ENCODE data around the gene CCL26.

Gene CCL26
- long read RNA-seq, donor 1 = 0 reads
- long read RNA-seq, donor 2 = 0 reads
- long read RNA-seq, donor 3 = 0 reads
- long read RNA-seq, donor 4 = 0 reads
- long read RNA-seq, donor 5 = 0 reads
- long read RNA-seq, donor 6 = 0 reads
- long read RNA-seq, donor 7 = 0 reads
- long read RNA-seq, donor 8 = 0 reads

DNA sequence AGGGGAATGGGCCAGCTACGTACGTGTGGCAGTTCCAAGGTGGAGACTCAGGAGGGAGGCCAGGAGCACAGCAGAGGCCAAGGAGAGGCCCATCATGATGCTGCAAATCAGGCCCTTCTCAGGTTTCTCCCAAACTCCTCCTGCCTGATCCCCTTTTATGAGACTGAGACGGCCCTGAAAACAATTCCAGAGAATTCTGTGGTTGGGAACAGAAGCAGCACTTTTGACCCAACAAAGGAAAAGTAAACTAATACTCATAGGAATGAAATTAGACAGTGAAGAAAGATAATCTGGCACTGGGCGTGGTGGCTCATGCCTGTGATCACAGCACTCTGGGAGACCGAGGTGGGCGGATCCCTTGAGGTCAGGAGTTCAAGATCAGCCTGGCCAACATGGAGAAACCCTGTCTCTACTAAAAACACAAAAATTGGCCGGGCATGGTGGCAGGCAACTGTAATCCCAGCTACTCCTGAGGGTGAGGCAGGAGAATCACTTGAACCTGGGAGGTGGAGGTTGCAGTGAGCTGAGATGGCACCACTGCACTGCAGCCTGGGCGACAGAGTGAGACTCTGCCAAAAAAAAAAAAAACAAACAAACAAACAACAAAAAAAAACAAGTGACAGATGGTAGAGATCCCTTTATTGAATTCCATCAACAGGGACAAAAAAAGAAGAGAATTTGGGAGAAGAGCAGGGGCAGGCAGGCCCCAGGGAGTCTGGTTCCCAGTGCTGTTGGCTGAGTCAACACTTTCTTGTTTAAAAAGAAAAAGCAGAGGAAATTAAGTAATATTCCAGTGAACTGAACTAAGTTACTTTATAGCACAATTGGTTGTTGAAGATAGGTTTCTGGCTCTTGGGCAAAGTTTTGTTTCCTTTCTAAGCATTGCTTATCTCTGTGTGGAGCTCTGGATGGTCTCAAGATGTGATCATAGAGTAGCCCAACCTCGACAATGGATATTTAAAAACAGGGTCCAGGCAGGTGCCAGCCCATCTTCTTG lies at the start of gene CCL26:
TSS of gene CCL26 (minus strand) at position 131 of the 997 bp plus-strand sequence. CDS start at position 96, 35 bp downstream.
- no peak for DNase-seq

GRCh38 chr7:75820688-75821087 lies 48.7 kb upstream of the CCL26 start:
- no peak for DNase-seq

DNA sequence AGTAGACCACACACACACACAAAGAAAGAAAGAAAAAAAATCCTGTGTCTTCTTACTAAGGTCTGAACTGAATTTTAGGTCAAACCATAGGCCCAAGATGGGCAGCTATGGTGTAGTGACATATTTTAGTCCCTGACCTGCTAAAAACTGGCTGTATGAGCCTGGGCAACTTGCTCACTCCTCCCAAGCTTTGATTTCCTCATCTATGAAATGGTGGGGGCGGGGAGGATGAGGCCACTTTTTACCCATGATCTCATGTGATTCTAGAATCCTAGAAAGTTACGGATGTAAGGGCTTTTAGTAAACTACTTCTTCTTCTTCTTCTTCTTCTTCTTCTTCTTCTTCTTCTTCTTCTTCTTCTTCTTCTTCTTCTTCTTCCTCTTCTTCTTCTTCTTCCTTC lies 47.7 kb upstream of the CCL26 start:
- DNase-seq = no peak

DNA sequence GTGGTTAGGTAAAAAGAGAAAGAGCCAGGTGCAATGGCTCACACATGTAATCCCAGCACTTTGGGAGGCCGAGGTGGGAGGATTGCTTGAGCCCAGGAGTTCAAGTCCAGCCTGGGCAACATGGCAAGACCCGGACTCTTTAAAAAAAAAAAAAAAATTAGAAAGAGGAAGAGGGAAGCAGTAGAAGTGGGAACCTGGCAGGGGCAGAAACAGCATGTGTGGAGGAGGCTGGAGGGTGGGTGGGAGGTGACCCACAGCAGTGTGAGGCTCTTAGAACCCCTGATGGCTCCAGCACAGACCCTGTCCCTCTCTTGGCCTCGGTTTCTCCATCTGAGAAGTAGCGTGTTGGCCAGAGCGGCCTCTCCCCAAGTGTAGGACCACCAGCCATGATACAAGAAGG lies 46.5 kb upstream of the CCL26 start:
- no peak for DNase-seq

DNA sequence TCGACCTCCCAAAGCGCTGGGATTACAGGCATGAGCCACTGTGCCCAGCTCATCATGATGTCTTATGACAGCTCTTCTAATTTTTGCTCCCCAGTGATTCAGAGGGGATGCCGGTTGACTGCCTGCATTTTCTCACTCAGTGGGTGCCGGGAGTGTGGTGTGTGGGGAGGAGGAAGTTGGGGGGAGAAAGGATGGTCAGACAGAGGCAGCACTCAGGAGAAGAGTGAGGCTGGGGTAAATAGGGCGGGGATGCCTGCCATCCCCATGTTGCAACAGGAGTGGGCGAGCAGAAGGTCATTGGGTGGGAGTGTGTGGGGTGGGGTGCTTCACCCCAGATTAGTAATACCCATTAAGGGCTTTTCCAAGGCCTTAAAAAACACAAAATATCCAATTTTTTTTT lies 45.1 kb upstream of the CCL26 start:
- DNase-seq = no peak

DNA sequence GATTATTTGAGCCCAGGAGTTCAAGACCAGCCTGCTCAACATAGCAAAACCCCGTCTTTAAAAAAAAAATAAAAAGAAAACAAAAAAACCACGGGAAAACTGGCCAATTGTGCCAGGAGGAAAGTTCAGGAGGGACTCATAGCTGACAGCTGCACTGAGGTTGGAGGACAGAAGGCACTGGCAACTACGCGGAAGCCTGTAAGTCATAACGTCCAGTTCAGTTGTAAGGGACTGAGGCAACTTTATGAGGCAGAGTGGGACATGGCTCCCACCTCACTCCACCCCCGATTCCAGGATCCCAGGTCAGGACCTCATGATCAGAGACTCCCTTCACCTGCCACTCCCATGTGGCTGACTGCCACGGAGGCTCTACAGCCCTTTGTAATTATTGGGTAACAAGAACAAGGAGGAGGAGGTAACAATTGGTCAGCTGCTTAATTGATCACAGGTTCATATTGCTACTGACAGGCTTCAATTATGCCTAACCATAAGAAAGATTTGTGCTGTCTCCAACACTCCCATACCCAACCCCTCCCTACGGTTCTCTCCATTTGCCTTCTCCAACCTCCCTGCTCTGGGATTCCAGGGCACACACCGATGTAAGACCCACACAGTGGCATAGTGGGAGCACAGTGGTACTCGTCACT lies 43.5 kb upstream of the CCL26 start:
- no peak for DNase-seq

DNA sequence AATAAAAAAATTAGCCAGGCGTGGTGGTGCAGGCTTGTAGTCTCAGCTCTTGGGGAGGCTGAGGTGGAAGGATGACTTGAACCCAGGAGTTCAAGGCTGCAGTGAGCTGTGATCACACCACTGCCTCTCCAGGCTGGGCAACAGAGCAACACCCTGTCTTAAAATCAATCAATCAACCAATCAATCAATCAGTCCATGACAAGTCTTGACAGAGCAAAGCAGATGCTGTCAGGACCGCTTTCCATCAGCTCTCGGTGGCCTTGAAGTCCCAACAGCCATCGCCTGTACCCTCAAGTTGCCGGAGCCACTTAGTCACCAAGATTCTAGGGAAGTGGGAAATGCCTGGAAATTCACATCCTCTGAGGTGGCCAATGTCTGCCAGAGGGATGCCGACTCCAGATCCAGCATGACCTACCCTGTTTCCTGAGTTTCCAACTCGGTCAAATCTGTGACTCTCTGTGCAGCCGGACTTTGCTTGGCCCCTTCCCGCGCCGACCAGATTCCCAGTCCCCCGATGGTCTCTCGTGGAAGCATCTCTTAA lies 42.5 kb upstream of the CCL26 start:
- no peak for DNase-seq

- DNase-seq = no peak
Measured at GRCh38 chr7:75813781-75814236, 41.8 kb upstream of the CCL26 start, which contains the start of gene CCL24. TSS of gene CCL24 (minus strand) at chr7:75813806. CDS start at chr7:75813715, 91 bp downstream.

DNA sequence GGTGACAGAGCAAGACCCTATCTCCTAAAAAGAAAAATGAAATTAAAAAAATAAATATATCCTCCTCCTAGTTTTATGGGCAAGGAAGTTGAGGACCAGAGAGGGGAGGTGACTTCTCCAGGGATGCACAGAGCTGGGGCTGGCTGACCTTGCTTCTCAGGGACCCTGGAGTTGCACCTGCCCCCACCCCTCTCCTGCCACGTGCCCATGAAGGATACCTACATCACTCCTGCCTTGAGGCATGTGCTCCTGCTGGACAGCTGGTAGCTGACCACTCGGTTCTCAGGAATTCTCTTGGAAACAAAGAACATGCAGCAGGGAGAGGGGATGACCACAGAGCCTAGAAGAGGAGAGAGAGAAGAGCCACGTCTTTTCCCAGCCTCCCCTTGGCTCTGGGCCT lies 41.1 kb upstream of the CCL26 start:
- no peak for DNase-seq

GRCh38 chr7:75811894-75812678 lies 40.1 kb upstream of the CCL26 start:
- DNase-seq = no peak

GRCh38 chr7:75809396-75809795 lies 37.4 kb upstream of the CCL26 start:
- DNase-seq = no peak

DNA sequence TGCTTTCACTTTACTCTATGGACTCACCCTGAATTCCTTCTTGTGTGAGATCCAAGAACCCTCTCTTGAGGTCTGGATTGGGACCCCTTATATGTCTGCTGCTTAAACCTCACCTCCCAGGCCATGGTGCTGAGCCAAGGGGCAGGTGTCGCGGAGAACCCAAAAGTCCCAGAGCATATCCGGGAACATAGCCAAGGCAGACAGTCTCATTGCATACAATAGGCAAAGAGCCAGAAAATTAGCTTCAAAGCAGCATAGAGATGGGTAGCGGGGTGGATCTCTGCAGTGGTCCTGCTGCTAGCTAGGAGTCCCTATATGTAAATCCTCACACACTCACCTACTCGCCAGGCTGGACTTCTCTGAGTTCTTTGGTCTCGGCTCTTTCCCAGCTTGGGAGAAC lies 36.1 kb upstream of the CCL26 start:
- no peak for DNase-seq

DNA sequence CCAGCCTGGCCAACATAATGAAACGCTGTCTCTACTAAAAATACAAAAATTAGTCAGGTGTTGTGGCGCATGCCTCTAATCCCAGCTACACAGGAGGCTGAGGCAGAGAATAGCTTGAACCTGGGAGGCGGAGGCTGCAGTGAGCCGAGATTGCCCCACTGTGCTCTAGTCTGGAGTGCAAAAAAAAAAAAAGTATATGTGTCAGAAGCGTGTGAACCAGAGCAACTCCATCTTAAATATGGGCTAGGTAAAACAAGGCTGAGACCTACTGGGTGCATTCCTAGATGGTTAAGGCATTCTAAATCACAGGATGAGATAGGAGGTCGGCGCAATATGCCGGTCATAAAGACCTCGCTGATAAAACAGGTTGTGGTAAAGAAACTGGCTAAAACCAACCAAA lies 35.4 kb upstream of the CCL26 start:
- DNase-seq = no peak

- DNase-seq = no peak
Measured at GRCh38 chr7:75806560-75807307, 34.7 kb upstream of the CCL26 start.

- DNase-seq = no peak
Measured at GRCh38 chr7:75804705-75805104, 32.7 kb upstream of the CCL26 start.

DNA sequence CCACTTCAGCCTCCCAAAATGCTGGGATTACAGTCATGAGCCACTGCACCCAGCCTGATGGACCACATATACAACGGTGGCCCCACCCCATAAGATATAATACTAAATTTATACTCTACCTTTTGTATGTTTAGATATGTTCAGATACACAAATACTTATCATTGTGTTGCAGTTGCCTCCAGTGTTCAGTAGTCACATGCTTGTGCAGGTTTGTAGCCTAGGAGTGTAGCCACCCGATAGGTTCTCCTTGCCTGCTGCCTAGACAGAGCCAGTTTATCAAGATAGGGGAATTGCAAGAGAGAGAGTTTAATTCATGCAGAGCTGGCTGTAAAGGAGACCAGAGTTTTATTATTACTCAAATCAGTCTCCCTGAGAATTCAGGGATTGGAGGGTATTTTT lies 32.0 kb upstream of the CCL26 start:
- no peak for DNase-seq

DNA sequence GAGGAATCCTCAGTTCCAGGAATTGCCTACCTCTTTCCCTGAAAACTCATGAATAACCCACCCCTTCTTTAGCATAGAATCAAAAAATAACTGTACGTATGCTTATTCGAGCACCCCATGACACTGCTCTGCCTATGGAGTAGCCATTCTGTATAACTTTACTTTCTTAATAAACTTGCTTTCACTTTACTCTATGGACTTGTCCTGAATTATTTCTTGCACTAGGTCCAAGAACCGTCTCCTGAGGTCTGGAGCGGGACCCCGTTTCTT lies 30.5 kb upstream of the CCL26 start:
- no peak for DNase-seq

DNA sequence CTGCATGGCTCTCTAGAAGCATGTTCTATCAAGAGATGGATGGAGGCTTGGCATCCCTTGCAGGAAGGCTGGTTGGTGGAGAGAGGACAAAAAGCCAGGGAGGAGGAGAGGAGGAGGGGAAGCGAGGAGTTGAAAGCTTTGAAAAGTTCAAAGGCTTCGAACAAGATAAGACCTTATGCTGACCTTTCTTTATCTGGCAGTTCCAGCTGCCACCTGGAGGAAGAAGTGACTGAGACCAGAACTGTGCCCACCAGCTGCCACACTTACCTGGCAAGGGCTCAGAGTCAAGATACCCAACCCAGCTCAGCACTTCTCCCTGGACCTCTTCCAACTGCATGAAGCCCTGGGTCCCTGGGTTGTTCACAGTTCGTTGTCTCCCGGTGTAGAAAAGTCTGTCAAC lies 26.8 kb upstream of the CCL26 start:
- DNase-seq = no peak

DNA sequence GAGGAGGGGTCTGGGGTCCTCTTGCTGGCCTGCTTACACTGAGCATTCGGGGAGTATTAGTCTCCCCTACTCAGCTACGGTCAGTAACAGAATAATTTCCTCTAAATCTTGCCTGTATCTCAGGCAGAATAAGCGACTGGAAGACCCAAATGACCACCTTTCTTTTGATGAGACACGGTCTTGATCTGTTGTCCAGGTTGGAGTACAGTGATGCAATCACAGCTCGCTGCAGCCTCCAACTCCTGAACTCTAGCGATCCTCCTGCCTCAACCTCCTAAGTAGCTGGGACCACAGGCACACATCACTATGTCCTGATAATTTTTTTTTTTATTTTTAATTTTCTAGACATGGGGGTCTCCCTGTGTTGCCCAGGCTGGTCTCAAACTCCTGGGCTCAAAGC lies 24.4 kb upstream of the CCL26 start:
- no peak for DNase-seq

DNA sequence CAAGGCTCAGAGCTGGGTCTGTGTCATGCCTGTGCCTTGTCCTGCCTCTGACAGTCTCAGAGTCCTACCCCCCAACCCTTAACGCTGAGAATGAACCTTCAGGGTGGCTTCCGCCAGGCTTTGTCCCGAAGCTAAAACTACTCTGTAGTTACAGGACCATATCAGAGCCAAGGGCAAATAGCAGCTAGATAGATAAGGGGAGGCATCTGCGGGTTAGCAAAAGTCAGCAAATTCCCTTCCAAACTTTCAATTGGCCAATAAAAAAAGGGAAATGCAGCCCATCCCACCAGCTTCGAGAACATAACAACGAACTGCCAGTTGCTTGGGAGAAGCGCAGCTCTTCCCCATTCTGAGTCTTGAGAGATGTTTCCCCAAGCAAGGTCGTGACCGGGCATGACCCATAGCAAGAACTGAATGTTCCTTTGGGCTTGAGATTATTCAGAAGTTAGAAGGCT lies 23.8 kb upstream of the CCL26 start:
- no peak for DNase-seq

DNA sequence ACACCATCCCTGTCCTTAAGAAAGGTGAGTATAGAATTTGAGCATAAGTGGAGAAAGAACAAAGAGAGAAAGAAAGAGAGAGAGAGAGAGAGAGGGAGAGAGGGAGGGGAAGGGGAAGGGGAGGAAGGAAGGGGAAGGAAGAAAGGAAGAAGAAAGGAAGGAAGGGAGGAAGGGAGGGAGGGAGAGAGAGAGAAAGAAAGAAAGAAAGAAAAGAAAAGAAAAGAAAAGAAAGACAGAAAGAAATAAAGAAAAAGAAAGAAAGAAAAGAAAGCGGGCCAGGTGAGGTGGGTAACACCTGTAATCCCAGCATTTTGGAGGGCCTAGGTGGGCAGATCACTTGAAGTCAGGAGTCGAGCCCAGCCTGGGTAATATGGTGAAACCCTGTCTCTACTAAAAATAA lies 21.7 kb upstream of the CCL26 start:
- no peak for DNase-seq

Measured in right kidney (tissue), 9 donors.